ENCODE results near the gene PRKCH. TPM values are rescaled to one million over a fixed set of nuclear protein-coding genes. Genes with fewer than 3 reads are reported as not detected.

The PRKCH gene
- polyA plus RNA-seq, 3 donors from 2014 or later = 231 to 451 (median 335) TPM

DNA sequence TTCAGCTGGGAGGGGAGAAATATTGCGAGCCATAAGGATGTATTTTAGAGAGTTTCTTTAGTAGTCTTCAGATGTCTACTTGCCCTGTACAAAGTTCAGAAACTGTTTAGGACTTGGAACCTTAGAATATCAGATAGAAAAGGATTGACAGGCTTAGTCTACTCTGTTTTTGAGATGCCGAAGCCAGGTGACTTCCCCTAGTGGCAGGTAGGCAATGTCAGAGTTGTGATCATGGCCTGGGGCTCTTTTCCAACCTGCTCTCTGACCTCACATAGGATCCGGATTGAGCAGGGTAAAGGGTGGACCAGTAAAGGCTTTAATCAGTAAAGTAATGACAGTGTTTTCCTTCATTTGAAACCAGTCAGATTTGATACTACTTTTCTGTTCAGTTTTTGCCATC is 59.6 kb downstream of the PRKCH start:
- peak overlapping the region in 1 of 6 donors; percentile 93 for H3K27ac Mint-ChIP-seq
- H3K4me1 Mint-ChIP-seq = no peaks in the 10 kb centered on the region

DNA sequence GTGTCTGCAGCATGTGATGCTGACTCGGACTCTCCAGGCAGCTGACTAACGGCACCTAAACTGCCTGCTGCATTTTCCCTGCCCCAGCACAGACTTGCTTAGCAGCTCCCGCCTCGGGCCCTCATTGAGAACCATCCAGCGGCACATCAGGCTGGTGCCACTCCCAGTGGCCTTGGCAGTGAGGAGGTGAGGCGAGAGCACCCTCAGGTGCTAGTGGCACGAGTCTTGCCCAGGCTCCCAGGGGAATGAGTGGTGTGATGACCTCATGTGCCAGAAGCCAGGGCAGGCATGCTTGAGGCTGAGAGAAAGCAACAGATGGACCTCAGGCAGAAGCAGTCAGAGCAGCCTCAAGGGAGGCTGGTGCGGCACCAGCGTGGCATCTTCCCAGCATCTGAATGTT is 60.2 kb downstream of the PRKCH start:
- H3K4me3 Mint-ChIP-seq = peak overlapping the region in 1 of 5 donors; percentile 82
- H3K9me3 Mint-ChIP-seq = peaks cover 0 to 1% (median 0%) of the 10 kb centered on the region in 6 donors
- H3K36me3 Mint-ChIP-seq = peaks cover 5 to 14% (median 14%) of the 10 kb centered on the region in 3 donors
- no peak for DNase-seq
- H3K4me1 Mint-ChIP-seq = no peaks in the 10 kb centered on the region
- H3K27me3 Mint-ChIP-seq (ENCODE audit: low read depth in 3 of 3) = peaks cover 4 to 32% (median 17%) of the 10 kb centered on the region in 3 donors
- peak overlapping the region in 1 of 6 donors; percentile 93 for H3K27ac Mint-ChIP-seq

More for the DNA sequence above, 59.6 kb downstream of the PRKCH start:
- peaks cover 0 to 6% (median 0%) of the 10 kb centered on the region in 6 donors for H3K9me3 Mint-ChIP-seq
- no peak for DNase-seq
- H3K36me3 Mint-ChIP-seq = peaks cover 10 to 20% (median 19%) of the 10 kb centered on the region in 3 donors
- H3K27me3 Mint-ChIP-seq (ENCODE audit: low read depth in 3 of 3) = peaks cover 4 to 37% (median 23%) of the 10 kb centered on the region in 3 donors
- peak overlapping the region in 1 of 5 donors; percentile 82 for H3K4me3 Mint-ChIP-seq

DNA sequence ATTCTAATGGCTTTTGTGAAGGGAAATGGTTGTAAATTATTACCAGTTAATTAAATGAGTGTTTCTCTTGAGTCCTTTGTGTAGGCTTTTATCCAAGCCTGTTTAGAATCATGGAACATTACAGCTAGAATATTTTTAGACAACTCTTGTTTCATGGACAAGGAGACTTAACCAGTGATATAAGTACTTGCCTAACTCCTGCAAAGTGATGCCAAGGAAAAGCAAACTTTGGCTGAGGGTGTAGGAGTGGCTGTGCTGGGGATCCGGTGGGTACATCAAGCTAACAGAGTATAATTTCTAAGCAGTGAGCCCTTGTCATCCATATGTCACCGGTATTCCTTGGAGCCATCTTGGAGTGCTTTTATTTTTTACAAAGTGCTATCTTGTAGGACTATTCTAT is 61.5 kb downstream of the PRKCH start:
- Mint-ChIP-seq H3K36me3 (peaks cover 2 to 12% (median 6%) of the 10 kb centered on the region in 3 donors), H3K9me3 (no peaks in the 10 kb centered on the region), H3K27me3 (ENCODE audit: low read depth in 3 of 3) (peaks cover 4 to 31% (median 17%) of the 10 kb centered on the region in 3 donors), H3K4me1 (no peaks in the 10 kb centered on the region), H3K27ac (peak overlapping the region in 1 of 6 donors; percentile 93), H3K4me3 (peak overlapping the region in 1 of 5 donors; percentile 82)
- no peak for DNase-seq

DNA sequence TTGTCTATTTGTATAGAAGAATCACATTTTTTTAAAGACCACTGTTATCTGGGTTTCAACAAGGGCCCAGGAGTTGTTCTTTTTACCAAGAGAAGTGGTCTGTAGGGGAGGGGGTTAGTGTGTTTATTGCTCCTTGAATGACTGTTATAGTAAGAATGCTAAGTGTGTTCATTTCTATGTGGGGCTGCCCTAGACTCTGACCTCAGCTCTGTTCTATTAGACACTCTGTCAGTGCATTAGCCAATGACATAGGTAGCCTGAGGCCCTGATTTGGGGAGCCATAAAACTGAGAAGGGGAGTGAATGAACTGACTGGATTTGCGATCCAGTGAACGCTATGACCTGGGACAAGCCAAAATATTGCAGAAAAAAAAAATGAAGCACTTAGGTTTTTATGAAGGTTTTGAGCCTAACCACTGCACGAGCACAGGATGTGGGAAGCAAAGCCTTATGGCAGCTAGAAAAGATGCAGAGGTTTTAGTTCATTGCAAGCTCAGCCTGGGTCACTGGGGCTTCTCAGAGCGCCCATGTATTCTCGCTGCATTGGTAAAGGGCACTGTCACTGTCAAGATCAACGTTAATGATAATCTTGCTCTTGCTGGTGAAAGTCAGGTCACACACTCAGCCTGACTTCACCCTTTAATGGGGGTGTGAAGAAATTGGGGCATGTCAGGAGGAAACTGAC is 63.8 kb downstream of the PRKCH start:
- no peak overlapping the region for H3K4me3 Mint-ChIP-seq
- peaks cover 5 to 18% (median 8%) of the 10 kb centered on the region in 3 donors for H3K27me3 Mint-ChIP-seq (ENCODE audit: low read depth in 3 of 3)
- H3K27ac Mint-ChIP-seq = no peak overlapping the region
- no peaks in the 10 kb centered on the region for H3K4me1 Mint-ChIP-seq
- DNase-seq = peak; percentile 81 to 87 (median 86)
- no peaks in the 10 kb centered on the region for H3K36me3 Mint-ChIP-seq
- H3K9me3 Mint-ChIP-seq = no peaks in the 10 kb centered on the region

DNA sequence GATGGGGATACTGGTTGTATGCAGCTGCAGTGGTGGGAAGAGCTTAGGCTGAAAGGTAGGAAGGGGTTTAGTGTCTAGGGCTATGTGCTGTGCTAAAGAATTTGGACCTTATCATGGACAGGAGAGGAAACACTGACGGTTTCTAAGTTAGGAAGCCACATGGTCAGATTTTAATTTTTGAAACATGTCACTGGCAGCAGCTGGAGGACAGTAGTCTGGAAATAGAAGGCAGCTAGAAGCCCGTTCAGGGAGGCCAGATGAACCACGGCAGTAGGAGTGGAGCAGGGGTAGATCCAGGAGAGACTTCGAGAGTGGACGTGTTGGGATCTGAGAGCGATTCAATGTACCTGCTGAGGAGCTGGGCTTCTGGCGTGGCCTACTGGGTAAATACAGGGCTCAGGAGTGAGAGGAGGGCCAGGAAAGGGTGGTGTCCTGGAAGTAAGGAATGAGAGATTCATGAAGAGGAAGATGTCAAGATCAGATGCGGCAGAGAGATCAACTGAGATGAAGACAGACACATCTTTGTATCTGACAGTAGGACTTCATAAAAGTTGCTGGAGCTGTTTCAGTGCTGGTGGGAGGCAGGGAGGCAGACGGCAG is 64.9 kb downstream of the PRKCH start:
- peaks cover 5 to 17% (median 11%) of the 10 kb centered on the region in 3 donors for H3K27me3 Mint-ChIP-seq (ENCODE audit: low read depth in 3 of 3)
- H3K27ac Mint-ChIP-seq = no peak overlapping the region
- no peak for DNase-seq
- no peak overlapping the region for H3K4me3 Mint-ChIP-seq
- H3K4me1 Mint-ChIP-seq = no peaks in the 10 kb centered on the region
- no peaks in the 10 kb centered on the region for H3K36me3 Mint-ChIP-seq
- no peaks in the 10 kb centered on the region for H3K9me3 Mint-ChIP-seq

DNA sequence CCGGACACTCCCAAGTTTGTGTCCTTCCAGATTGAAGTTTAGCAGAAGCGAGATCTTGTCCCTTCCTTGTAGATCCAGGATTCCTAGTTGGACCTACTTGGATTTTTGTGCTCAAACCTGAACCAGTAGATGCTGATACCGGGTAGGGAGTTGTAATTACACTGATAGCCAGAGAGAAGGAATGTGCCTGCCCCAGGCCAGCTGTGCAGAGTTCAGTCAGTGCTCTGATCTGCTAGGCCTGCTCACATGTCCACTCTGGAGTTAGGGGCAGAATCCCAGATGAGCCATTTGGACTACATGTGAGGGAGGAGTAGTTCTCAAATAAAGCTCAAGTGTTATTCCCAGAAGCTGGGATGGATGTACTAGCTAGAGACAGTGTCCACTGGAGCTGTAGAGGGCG is 65.7 kb downstream of the PRKCH start:
- H3K9me3 Mint-ChIP-seq = no peaks in the 10 kb centered on the region
- DNase-seq = no peak
- H3K36me3 Mint-ChIP-seq = no peaks in the 10 kb centered on the region
- peaks cover 5 to 12% (median 7%) of the 10 kb centered on the region in 3 donors for H3K27me3 Mint-ChIP-seq (ENCODE audit: low read depth in 3 of 3)
- no peak overlapping the region for H3K27ac Mint-ChIP-seq
- no peaks in the 10 kb centered on the region for H3K4me1 Mint-ChIP-seq
- no peak overlapping the region for H3K4me3 Mint-ChIP-seq

DNA sequence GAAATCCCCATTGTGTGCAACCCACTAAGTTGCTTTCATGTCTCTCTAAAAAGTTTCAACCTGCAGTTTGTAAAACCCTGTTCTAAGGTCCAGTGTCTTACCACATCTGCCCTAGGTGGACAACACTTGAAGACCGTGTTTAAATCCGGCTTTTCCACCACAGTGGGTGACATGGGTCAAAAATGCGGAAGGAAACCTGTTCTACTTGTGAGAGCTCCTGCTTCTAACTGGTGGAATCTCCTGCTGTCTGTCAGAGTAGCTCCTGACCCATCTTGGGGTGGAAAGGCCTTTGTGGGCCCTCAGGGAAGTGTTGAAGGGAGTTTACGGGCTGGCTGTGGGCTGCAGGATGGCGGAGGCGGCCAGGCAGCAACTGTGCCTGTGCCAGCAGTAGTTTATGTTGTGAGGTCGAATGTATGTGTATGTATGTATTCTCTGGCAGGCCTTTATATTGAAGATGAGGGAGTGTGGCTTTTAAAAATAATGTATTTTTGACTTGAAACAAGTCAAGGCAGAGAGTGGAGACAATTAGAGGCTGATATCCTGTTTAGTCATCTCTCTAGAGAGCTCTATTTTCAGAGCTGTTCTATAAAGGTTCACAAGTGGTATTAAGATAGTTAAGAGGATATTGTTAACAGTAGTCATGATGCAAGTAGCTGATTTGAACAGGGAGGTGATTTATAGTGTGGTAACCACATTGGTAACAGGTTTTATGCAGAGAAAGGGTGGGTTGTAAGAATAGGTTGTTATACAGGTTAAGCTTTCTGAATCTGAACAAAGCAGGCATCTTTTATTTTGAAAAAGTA is 67.0 kb downstream of the PRKCH start:
- no peak overlapping the region for H3K27ac Mint-ChIP-seq
- peaks cover 5 to 13% (median 7%) of the 10 kb centered on the region in 3 donors for H3K27me3 Mint-ChIP-seq (ENCODE audit: low read depth in 3 of 3)
- peak; percentile 75 to 83 (median 80) for DNase-seq
- H3K4me3 Mint-ChIP-seq = no peak overlapping the region
- H3K9me3 Mint-ChIP-seq = no peaks in the 10 kb centered on the region
- no peaks in the 10 kb centered on the region for H3K4me1 Mint-ChIP-seq
- peaks cover 0 to 10% (median 9%) of the 10 kb centered on the region in 3 donors for H3K36me3 Mint-ChIP-seq

DNA sequence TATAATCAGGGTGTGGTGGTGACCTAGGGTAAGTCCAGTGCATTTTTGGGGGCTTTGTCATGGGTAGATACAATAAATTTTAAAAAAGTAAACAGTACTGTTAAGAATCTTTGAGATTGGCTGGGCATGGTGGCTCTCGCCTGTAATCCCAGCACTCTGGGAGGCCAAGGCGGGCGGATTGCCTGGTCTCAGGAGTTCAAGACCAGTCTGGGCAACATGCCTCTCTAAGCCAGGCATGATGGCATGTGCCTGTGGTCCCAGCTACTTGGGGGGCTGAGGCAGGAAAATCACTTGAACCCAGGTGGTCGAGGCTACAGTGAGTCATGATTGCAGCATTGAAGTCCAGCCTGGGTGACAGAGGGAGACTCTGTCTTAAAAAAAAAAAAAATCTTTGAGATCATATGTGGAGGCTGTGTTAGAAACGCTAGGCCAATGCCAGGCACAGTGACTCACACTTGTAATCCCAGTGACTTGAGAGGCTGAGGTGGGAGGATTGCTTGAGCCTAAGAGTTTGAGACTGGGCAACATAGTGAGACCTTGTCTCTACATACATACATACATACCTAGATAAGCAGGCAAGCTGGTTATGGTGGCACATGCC is 67.7 kb downstream of the PRKCH start:
- H3K4me3 Mint-ChIP-seq = no peak overlapping the region
- DNase-seq = peak in 1 of 3 donors; percentile 54
- peaks cover 5 to 12% (median 5%) of the 10 kb centered on the region in 3 donors for H3K27me3 Mint-ChIP-seq (ENCODE audit: low read depth in 3 of 3)
- H3K36me3 Mint-ChIP-seq = peaks cover 0 to 11% (median 10%) of the 10 kb centered on the region in 3 donors
- H3K4me1 Mint-ChIP-seq = no peaks in the 10 kb centered on the region
- no peak overlapping the region for H3K27ac Mint-ChIP-seq
- H3K9me3 Mint-ChIP-seq = no peaks in the 10 kb centered on the region

DNA sequence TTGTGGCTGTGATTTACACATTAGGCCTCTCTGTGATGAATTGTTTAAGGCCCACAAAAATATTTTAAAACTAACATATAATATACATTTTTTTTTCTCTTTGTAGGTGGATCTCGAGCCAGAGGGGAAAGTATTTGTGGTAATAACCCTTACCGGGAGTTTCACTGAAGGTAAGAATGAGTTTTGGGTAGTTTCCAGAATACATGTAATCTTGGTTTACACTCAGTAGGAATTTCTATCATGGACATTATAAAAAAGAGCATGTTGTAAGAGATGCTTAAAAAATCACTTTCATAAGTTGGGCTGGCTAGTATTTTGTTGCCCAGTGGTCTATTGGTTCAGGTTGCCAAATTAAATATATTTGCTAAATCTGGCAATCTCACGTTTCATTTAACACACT is 69.7 kb downstream of the PRKCH start:
- H3K9me3 Mint-ChIP-seq = no peaks in the 10 kb centered on the region
- H3K36me3 Mint-ChIP-seq = peaks cover 0 to 22% (median 19%) of the 10 kb centered on the region in 3 donors
- no peak for DNase-seq
- H3K27ac Mint-ChIP-seq = no peak overlapping the region
- H3K27me3 Mint-ChIP-seq (ENCODE audit: low read depth in 3 of 3) = peaks cover 5 to 20% (median 5%) of the 10 kb centered on the region in 3 donors
- no peak overlapping the region for H3K4me3 Mint-ChIP-seq
- no peaks in the 10 kb centered on the region for H3K4me1 Mint-ChIP-seq

DNA sequence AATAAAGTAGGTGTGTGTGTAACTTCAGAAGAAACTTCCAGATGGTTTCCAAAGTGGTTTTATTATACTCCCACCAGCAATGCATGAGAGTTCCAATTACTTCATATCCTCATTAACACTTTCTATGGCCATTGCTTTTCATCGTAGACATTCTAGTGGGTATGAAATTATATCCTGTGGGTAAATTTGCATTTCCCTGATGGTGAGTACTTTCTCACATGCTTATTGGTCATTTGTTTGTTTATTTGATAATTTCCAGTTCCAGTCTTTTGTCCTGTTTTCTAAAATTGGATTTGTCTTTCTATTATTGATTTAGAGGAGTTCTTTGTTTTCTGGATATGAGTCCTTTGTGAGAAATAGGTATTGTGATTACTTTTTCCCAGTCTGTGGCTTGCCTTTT is 70.9 kb downstream of the PRKCH start:
- H3K4me1 Mint-ChIP-seq = no peaks in the 10 kb centered on the region
- no peaks in the 10 kb centered on the region for H3K9me3 Mint-ChIP-seq
- H3K36me3 Mint-ChIP-seq = peaks cover 0 to 22% (median 19%) of the 10 kb centered on the region in 3 donors
- H3K27me3 Mint-ChIP-seq (ENCODE audit: low read depth in 3 of 3) = peaks cover 6 to 25% (median 8%) of the 10 kb centered on the region in 3 donors
- H3K4me3 Mint-ChIP-seq = peak overlapping the region in 3 of 5 donors; percentile 26 to 55 (median 43)
- no peak for DNase-seq
- H3K27ac Mint-ChIP-seq = no peak overlapping the region

DNA sequence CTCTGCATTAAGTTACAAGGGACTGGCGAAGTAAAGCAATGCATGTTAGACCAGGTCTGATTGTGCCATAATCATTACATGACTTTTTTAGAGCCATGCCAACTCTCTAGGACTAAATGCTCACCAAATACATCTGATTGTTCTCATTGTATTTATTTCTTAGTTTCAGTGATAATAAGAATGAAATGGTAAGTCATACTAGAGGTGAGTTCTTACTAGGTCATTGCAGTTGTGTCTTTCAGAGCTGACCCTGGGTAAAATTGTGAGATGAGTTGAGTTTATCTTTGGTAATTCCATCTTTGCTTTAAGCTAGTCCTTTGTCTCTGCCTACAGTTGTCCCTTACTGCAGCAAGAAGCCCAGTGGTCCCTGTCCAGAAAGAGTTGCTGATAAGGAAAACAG is 73.2 kb downstream of the PRKCH start:
- DNase-seq = no peak
- H3K27ac Mint-ChIP-seq = peak overlapping the region in 3 of 6 donors; percentile 82 to 88 (median 87)
- peaks cover 1 to 36% (median 10%) of the 10 kb centered on the region in 3 donors for H3K27me3 Mint-ChIP-seq (ENCODE audit: low read depth in 3 of 3)
- H3K4me1 Mint-ChIP-seq = no peaks in the 10 kb centered on the region
- H3K9me3 Mint-ChIP-seq = no peaks in the 10 kb centered on the region
- peaks cover 0 to 22% (median 19%) of the 10 kb centered on the region in 3 donors for H3K36me3 Mint-ChIP-seq
- H3K4me3 Mint-ChIP-seq = peak overlapping the region; percentile 45 to 60 (median 53)

DNA sequence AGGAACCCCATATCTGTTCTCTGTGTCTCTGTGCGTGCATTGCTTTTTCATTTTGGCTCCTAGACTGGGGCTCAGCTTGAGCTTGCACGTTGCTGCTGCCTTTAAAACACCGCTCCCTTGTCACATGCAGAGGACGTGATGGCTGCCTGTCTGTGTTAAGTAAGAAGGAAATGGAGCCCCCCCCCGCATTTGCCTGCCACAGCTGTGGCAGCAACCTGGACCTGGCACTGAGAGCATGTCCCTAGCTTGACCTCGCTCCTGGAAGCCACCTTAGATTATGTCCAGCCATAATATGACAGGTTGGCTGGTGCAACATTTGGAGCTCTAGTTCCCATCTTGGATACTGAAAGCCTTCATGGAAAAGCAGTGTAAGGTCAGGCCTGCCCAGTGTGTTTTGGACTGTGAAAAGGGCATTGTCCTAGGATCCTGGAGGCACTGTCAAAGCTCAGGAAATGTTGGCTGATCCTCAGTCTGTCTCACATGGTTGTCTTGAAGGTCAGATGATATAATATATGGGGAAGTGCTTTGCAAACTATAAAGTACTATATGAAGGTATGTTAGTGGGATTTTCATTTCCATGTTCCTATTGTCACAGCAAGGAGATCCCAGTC is 73.8 kb downstream of the PRKCH start:
- peaks cover 1 to 36% (median 10%) of the 10 kb centered on the region in 3 donors for H3K27me3 Mint-ChIP-seq (ENCODE audit: low read depth in 3 of 3)
- H3K9me3 Mint-ChIP-seq = no peaks in the 10 kb centered on the region
- H3K36me3 Mint-ChIP-seq = peaks cover 0 to 22% (median 19%) of the 10 kb centered on the region in 3 donors
- no peak for DNase-seq
- peak overlapping the region; percentile 45 to 60 (median 53) for H3K4me3 Mint-ChIP-seq
- H3K4me1 Mint-ChIP-seq = no peaks in the 10 kb centered on the region
- H3K27ac Mint-ChIP-seq = peak overlapping the region in 4 of 6 donors; percentile 82 to 94 (median 88)

DNA sequence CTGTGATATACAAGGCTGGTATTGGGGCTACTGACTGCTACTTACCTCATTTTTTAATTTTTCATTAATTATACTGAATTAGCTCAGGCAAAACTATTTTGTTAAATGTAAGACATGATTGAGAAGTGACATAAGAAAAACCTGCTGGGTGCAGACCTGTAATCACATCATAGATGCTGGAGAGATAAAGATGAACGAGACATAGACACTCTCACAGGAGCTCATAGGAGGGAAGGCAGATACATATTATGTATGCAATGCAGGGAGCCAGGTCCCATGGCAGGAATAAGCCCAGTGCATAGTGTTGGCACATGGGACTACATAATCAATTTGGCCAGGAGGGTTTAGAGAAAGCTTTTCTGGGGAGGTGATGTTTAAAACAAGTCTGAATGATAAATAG is 74.9 kb downstream of the PRKCH start:
- H3K36me3 Mint-ChIP-seq = peaks cover 0 to 22% (median 19%) of the 10 kb centered on the region in 3 donors
- no peaks in the 10 kb centered on the region for H3K4me1 Mint-ChIP-seq
- H3K4me3 Mint-ChIP-seq = peak overlapping the region; percentile 12 to 73 (median 61)
- no peaks in the 10 kb centered on the region for H3K9me3 Mint-ChIP-seq
- H3K27me3 Mint-ChIP-seq (ENCODE audit: low read depth in 3 of 3) = peaks cover 1 to 36% (median 7%) of the 10 kb centered on the region in 3 donors
- peak overlapping the region; percentile 77 to 94 (median 88) for H3K27ac Mint-ChIP-seq
- DNase-seq = no peak

Data from immature natural killer cell (primary cell).